ENCODE data around the gene PARS2. TPM values are rescaled to one million over a fixed set of nuclear protein-coding genes. Genes with fewer than 3 reads are reported as not detected.

The PARS2 gene
- total and polyA plus RNA-seq, 12 donors, result 0.80 to 5.6 (median 4.1) TPM

- H3K4me3 ChIP-seq, result no peak overlapping the region
- peaks cover 0 to 100% (median 79%) of the 10 kb centered on the region in 9 donors for H3K36me3 ChIP-seq
- no peak overlapping the region for H3K27ac ChIP-seq
- H3K4me1 ChIP-seq, result no peaks in the 10 kb centered on the region
- H3K27me3 ChIP-seq, result no peaks in the 10 kb centered on the region
- peaks cover 0 to 11% (median 0%) of the 10 kb centered on the region in 11 donors for H3K9me3 ChIP-seq
- no peak for ATAC-seq
- WGBS, 2 donors, result 83 to 85% methylated on average over 3 of the region's 3 CpGs
- DNase-seq, result no peak
- TF ChIP-seq CTCF (IDR thresholded peaks at IDR 0.05), result no peak
- intact Hi-C loops (cut with DNase I), result no loop called here
These were observed 36.3 kb downstream of the PARS2 start for GRCh38 chr1:54728027-54728426.

- no peak for DNase-seq
- Histone ChIP-seq H3K4me1 (no peaks in the 10 kb centered on the region), H3K4me3 (no peak overlapping the region), H3K27ac (no peak overlapping the region), H3K36me3 (peaks cover 0 to 100% (median 64%) of the 10 kb centered on the region in 9 donors), H3K9me3 (peaks cover 0 to 11% (median 0%) of the 10 kb centered on the region in 11 donors), H3K27me3 (no peaks in the 10 kb centered on the region)
- 88 to 97% methylated on average over 1 of the region's 1 CpG for WGBS, 2 donors
- no peak for ATAC-seq
- intact Hi-C loops (cut with DNase I), result no loop called here
- TF ChIP-seq CTCF (IDR thresholded peaks at IDR 0.05), result no peak
These were observed 39.6 kb downstream of the PARS2 start for GRCh38 chr1:54724771-54725170.

- no peaks in the 10 kb centered on the region for H3K4me1 ChIP-seq
- ATAC-seq (no peak), DNase-seq (no peak)
- no peak overlapping the region for H3K27ac ChIP-seq
- H3K36me3 ChIP-seq, result peaks cover 0 to 100% (median 63%) of the 10 kb centered on the region in 9 donors
- intact Hi-C loops (cut with DNase I), result no loop called here
- H3K27me3 ChIP-seq, result no peaks in the 10 kb centered on the region
- H3K9me3 ChIP-seq, result peaks cover 0 to 11% (median 0%) of the 10 kb centered on the region in 11 donors
- H3K4me3 ChIP-seq, result no peak overlapping the region
- no peak for TF ChIP-seq CTCF (IDR thresholded peaks at IDR 0.05)
These were observed 40.3 kb downstream of the PARS2 start for GRCh38 chr1:54723985-54724384.

- intact Hi-C loops (cut with DNase I), result no loop called here
- Histone ChIP-seq H3K4me1 (peaks cover 0 to 7% (median 3%) of the 10 kb centered on the region in 9 donors), H3K27me3 (no peaks in the 10 kb centered on the region)
These were observed 42.6 kb downstream of the PARS2 start for GRCh38 chr1:54721719-54722118.

More at GRCh38 chr1:54721719-54722118, 42.6 kb downstream of the PARS2 start:
- DNase-seq (no peak), ATAC-seq (no peak)
- TF ChIP-seq CTCF (IDR thresholded peaks at IDR 0.05), result no peak
- H3K36me3 ChIP-seq, result peaks cover 0 to 96% (median 47%) of the 10 kb centered on the region in 9 donors
- peaks cover 0 to 11% (median 0%) of the 10 kb centered on the region in 11 donors for H3K9me3 ChIP-seq
- no peak overlapping the region for H3K4me3 ChIP-seq
- H3K27ac ChIP-seq, result no peak overlapping the region

All from heart right ventricle (tissue), 16 donors.